Effector memory CD4-positive, alpha-beta T cell (primary cell): ENCODE data around the gene JAG2.

Experiments used
- DNase-seq, 3 donors: peaks; one replicate each; pipeline ENCODE4 v3.0.0-alpha.2; 2020
- H3K27ac ChIP-seq: 2 replicates; pipeline ENCODE4 v1.7.0; 2013; ENCODE audit warnings: mild to moderate bottlenecking, low read length, moderate library complexity; ENCODE audit not compliant: insufficient read depth, poor library complexity, severe bottlenecking
- H3K27me3 ChIP-seq: replicated peaks from 2 replicates; pipeline ENCODE4 v1.7.0; 2013; ENCODE audit warnings: mild to moderate bottlenecking, low read length; ENCODE audit not compliant: insufficient read depth, control insufficient read depth, poor library complexity, severe bottlenecking
- H3K36me3 ChIP-seq: 2 replicates; pipeline ENCODE4 v1.7.0; 2013; ENCODE audit warnings: mild to moderate bottlenecking, low read length, moderate library complexity; ENCODE audit not compliant: control insufficient read depth, insufficient read depth
- H3K4me1 ChIP-seq: 2 replicates; pipeline ENCODE4 v1.7.0; 2013; ENCODE audit warnings: low read length, mild to moderate bottlenecking; ENCODE audit not compliant: control insufficient read depth, insufficient read depth, poor library complexity, severe bottlenecking
- H3K4me3 ChIP-seq: 2 replicates; pipeline ENCODE4 v1.7.0; 2013; ENCODE audit warnings: low read length, low read depth, mild to moderate bottlenecking; ENCODE audit not compliant: insufficient read depth, poor library complexity, severe bottlenecking
- H3K9me3 ChIP-seq: 2 replicates; pipeline ENCODE4 v1.7.0; 2013; ENCODE audit warnings: mild to moderate bottlenecking, low read length, moderate library complexity; ENCODE audit not compliant: control insufficient read depth

Gene JAG2

GRCh38 chr14:105204206-105204930 lies 35.8 kb upstream of the JAG2 start:
- H3K27me3 ChIP-seq, result no peaks in the 10 kb centered on the region
- H3K4me3 ChIP-seq, result no peak overlapping the region
- H3K27ac ChIP-seq, result no peak overlapping the region
- H3K9me3 ChIP-seq, result no peaks in the 10 kb centered on the region
- H3K4me1 ChIP-seq, result peaks cover 16% of the 10 kb centered on the region
- H3K36me3 ChIP-seq, result no peaks in the 10 kb centered on the region
- DNase-seq, result no peak

DNA sequence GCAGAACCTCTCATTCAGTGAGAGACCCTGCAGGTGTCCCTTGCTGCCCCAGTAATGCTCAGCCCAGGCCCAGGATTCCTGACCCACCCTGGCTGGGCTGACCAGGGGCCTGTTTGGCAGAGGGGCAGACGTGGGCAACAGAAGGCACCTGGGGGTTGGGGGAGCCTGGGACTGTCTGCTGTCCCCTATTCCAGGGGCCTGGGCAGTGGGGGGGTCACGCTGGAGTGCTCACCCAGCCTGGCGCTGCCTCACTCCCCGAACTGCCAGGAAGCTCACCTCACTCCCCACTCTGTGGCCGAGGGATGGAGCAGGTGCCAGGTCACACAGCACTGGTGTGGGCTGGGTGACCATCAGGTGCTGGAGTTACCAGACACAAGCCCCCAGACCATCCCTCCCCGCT lies 35.1 kb upstream of the JAG2 start:
- Histone ChIP-seq H3K4me1 (peaks cover 16% of the 10 kb centered on the region), H3K9me3 (no peaks in the 10 kb centered on the region), H3K4me3 (no peak overlapping the region), H3K27me3 (no peaks in the 10 kb centered on the region), H3K36me3 (no peaks in the 10 kb centered on the region), H3K27ac (no peak overlapping the region)
- DNase-seq, result no peak

DNA sequence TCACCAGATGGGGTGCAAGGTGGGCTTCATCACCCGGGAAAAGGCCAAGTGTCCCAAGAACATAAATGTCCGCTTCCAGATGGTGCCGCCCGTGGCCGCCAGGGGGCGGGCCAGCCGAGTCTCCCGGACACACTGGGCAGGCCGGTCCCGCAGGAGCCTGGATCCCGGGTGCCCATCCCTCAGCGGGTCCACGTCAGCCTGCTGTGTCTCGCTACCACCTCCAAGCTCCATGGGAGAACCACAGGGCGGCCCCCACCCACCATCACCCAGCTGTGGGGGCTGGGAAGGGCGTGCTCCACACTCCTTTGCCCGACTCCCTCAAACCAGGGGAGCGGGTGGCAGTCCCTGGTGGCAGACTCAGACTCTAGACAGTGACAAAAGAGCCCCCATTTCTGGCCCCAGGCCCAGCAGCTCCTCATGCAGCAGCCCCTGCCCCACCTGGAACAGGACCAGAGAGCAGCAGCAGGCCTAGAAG lies 34.5 kb upstream of the JAG2 start:
- H3K9me3 ChIP-seq, result no peaks in the 10 kb centered on the region
- H3K4me1 ChIP-seq, result peaks cover 16% of the 10 kb centered on the region
- H3K27ac ChIP-seq, result no peak overlapping the region
- DNase-seq, result peak; percentile 24 to 51 (median 29)
- H3K36me3 ChIP-seq, result no peaks in the 10 kb centered on the region
- no peak overlapping the region for H3K4me3 ChIP-seq
- peaks cover 2% of the 10 kb centered on the region for H3K27me3 ChIP-seq

GRCh38 chr14:105201925-105202513 lies 33.4 kb upstream of the JAG2 start:
- Histone ChIP-seq H3K36me3 (no peaks in the 10 kb centered on the region), H3K27ac (no peak overlapping the region), H3K27me3 (peaks cover 5% of the 10 kb centered on the region), H3K4me1 (peaks cover 22% of the 10 kb centered on the region), H3K9me3 (no peaks in the 10 kb centered on the region), H3K4me3 (no peak overlapping the region)
- DNase-seq, result no peak

- DNase-seq, result no peak
- H3K4me1 ChIP-seq, result peaks cover 29% of the 10 kb centered on the region
- no peak overlapping the region for H3K4me3 ChIP-seq
- no peak overlapping the region for H3K27ac ChIP-seq
- H3K9me3 ChIP-seq, result no peaks in the 10 kb centered on the region
- peaks cover 10% of the 10 kb centered on the region for H3K27me3 ChIP-seq
- H3K36me3 ChIP-seq, result no peaks in the 10 kb centered on the region
Measured at GRCh38 chr14:105201156-105201924, 32.8 kb upstream of the JAG2 start.

GRCh38 chr14:105200641-105201040 lies 32.1 kb upstream of the JAG2 start:
- Histone ChIP-seq H3K36me3 (no peaks in the 10 kb centered on the region), H3K4me1 (peaks cover 36% of the 10 kb centered on the region), H3K4me3 (no peak overlapping the region), H3K9me3 (no peaks in the 10 kb centered on the region), H3K27me3 (peaks cover 17% of the 10 kb centered on the region), H3K27ac (no peak overlapping the region)
- DNase-seq, result no peak

DNA sequence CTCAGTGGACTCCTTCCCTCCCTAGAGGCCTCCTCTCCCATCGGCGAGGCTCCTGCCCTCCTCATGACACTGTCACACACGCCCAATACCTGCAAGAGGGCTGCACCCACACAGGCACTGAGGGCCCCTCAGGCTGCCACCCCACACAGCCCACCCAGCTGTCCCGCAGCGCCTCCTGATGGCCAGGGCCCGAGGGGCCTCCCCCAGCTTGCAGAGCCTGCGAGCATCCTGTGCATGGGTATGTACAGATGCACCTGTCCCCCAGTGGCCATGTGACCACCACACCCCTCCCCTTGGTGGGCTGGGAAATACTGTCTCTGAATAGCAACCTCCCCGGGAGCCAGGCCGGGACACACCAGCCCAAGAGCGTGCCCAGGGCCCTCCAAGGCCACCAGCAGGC lies 31.5 kb upstream of the JAG2 start:
- Histone ChIP-seq H3K27me3 (peaks cover 21% of the 10 kb centered on the region), H3K4me3 (no peak overlapping the region), H3K4me1 (peaks cover 40% of the 10 kb centered on the region), H3K36me3 (no peaks in the 10 kb centered on the region), H3K9me3 (no peaks in the 10 kb centered on the region), H3K27ac (no peak overlapping the region)
- DNase-seq, result no peak

DNA sequence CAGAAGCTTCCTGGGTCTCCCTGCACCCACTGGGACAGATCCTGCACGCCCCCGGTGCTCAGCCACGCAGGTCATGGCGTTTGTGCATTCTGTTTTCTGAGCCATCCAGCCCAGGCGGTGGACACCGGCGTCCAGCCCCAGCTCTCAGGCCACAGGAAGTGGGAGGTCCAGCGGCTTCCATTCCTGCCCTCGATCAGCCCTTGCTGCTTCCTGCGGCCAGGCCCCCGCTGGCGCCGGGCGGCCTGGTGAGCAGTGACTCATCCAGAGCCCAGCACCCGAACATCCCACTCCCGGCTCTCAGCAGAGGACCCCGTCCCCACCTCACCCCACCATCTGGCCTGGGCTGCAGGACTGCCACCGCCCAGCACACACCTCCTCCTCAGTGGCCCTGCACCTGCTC lies 30.5 kb upstream of the JAG2 start:
- DNase-seq, result no peak
- H3K36me3 ChIP-seq, result no peaks in the 10 kb centered on the region
- peaks cover 21% of the 10 kb centered on the region for H3K27me3 ChIP-seq
- H3K9me3 ChIP-seq, result no peaks in the 10 kb centered on the region
- no peak overlapping the region for H3K4me3 ChIP-seq
- H3K27ac ChIP-seq, result no peak overlapping the region
- H3K4me1 ChIP-seq, result peaks cover 47% of the 10 kb centered on the region

DNA sequence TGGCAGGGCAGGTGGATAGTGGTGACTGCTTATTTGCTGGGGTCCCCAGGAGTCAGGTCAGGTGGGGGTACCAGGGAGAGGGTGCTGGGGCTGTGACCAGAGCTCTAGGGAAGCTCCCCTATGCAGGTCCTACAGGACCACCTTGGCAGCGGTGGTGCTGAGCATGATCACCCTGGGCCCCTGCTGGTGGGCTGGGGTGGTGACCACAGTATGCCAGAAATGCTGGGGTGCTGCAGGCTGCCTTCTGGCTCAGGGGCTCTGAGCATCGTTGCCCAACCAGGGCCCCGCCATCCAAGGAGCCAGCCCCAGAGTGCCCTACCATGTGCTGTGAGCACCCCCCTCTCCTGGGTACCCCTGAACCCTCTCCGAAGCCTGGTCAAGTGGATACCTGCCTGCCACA lies 30.0 kb upstream of the JAG2 start:
- H3K27ac ChIP-seq, result no peak overlapping the region
- peaks cover 21% of the 10 kb centered on the region for H3K27me3 ChIP-seq
- no peaks in the 10 kb centered on the region for H3K36me3 ChIP-seq
- no peak for DNase-seq
- H3K9me3 ChIP-seq, result no peaks in the 10 kb centered on the region
- no peak overlapping the region for H3K4me3 ChIP-seq
- H3K4me1 ChIP-seq, result peaks cover 52% of the 10 kb centered on the region

DNA sequence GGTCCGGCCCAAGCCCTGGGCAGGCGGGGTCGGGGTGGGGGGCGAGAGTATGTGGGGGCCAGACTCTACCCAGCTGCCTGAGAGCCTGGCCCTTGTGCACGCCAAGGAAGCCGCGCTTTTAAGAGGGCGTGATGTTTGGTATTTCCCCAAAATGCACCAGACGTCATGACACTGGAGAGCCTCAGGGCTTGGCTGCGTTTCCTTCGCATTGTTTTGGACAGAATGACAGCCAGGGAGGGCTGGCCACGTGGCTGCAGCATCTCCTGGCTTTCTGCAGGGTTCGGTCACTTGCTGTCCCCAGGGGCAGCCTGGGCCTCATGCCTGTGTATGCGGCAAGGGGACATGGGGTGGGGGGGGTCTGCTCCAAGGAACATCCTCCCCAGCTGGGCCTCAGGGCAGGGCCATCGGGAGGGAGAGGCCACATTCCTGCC lies 28.6 kb upstream of the JAG2 start:
- no peak for DNase-seq
- Histone ChIP-seq H3K9me3 (no peaks in the 10 kb centered on the region), H3K4me1 (peaks cover 56% of the 10 kb centered on the region), H3K27me3 (peaks cover 21% of the 10 kb centered on the region), H3K4me3 (no peak overlapping the region), H3K27ac (no peak overlapping the region), H3K36me3 (no peaks in the 10 kb centered on the region)
